HL-60 (cell line): ENCODE data around the gene ZFAND5.

Experiments used
- CTCF ChIP-seq: IDR thresholded peaks from one replicate; pipeline ENCODE4 v1.5.1; 2011; ENCODE audit warnings: low read length, control low read depth, inconsistent platforms; ENCODE audit not compliant: insufficient read depth
- POLR2AphosphoS5 ChIP-seq: IDR thresholded peaks from 2 replicates; pipeline ENCODE4 v1.6.1; 2012; ENCODE audit warnings: low read depth
- REST ChIP-seq: IDR thresholded peaks from 2 replicates; pipeline ENCODE4 v1.6.1; 2012; ENCODE audit warnings: low read depth; ENCODE audit not compliant: insufficient replicate concordance

GRCh38 chr9:72407114-72407513, 42.1 kb upstream of the ZFAND5 start:
- no peak for TF ChIP-seq CTCF
- no peak for TF ChIP-seq POLR2AphosphoS5
- TF ChIP-seq REST = no peak
